MV-4-11 (cell line): ENCODE measurements around the gene TRABD.

Experiments
- DNase-seq: peaks from one replicate; lab custom pipeline; 2025; lab: John Stamatoyannopoulos, UW

Gene TRABD

GRCh38 chr22:50173983-50174355 is 11.7 kb upstream of the TRABD start:
- no peak for DNase-seq

- no peak for DNase-seq
These were observed 11.1 kb upstream of the TRABD start for GRCh38 chr22:50174382-50175190.

- DNase-seq: no peak
These were observed 10.6 kb upstream of the TRABD start for GRCh38 chr22:50175191-50175461.

DNA sequence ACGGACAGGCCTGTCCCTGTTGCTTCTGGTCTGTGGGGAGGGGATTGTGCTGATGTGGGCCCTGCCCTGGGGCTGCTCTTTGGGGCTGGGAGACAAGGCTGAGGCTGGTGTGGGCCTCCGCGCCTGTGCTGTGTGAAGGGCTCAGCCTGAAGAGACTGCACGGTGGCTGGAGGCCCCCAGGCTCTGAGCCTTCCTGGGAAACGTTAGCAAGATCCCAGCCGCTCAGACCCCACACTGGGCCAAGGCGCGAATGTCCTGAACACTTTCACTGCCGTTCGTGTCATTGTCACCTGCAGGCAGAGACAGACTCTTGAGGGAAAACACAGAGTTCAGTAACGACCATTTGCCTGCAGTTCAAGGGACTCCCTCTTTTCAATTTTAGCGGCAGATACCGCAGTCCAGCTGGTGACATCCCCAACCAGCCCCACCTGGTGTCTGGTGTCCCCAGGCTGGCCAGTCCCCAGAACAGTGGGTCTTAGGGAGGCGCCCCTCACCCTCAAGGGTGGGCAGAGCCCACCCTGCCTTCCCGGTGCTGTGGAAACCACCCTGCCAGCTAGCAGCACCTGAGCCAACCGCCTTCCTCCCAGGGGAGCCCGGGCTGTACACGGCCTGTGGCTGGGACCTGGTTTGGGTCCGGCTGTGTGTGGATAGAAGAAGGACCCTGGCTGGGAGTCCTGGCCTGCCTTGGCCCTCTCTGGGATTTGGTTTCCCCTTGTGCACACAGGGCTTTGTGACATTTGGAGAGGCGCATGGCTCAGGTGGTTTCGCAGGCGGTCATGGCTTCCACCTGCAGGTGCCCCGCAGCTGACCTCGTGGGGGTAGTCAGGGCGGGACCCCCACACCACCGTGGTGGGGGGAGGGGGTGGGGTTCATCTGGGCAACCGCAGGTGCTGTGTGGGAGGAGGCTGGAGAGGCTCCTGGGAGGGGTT is 9.5 kb upstream of the TRABD start:
- DNase-seq: no peak

- no peak for DNase-seq
These were observed 8.7 kb upstream of the TRABD start for GRCh38 chr22:50176850-50177536.

DNA sequence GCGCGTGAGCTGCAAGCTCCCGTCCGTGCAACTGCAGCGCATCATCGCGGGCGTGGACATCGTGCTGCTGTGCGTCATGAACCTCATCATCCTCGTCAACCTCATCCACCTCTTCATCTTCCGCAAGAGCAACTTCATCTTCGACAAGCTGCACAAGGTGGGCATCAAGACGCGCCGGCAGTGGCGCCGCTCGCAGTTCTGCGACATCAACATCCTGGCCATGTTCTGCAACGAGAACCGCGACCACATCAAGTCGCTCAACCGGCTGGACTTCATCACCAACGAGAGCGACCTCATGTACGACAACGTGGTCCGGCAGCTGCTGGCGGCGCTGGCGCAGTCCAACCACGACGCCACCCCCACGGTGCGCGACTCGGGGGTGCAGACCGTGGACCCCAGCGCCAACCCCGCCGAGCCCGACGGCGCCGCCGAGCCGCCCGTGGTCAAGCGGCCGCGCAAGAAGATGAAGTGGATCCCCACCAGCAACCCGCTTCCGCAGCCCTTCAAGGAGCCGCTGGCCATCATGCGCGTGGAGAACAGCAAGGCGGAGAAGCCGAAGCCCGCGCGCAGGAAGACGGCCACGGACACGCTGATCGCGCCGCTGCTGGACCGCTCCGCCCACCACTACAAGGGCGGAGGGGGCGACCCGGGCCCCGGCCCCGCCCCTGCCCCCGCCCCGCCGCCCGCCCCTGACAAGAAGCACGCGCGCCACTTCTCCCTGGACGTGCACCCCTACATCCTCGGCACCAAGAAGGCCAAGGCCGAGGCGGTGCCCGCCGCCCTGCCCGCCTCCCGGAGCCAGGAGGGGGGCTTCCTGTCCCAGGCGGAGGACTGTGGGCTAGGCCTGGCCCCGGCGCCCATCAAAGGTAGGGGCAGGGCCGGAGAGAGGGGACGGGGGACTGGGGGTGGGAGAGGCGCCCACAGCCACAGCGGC is 7.9 kb upstream of the TRABD start:
- DNase-seq: no peak

GRCh38 chr22:50178471-50178864 is 7.2 kb upstream of the TRABD start:
- no peak for DNase-seq

DNA sequence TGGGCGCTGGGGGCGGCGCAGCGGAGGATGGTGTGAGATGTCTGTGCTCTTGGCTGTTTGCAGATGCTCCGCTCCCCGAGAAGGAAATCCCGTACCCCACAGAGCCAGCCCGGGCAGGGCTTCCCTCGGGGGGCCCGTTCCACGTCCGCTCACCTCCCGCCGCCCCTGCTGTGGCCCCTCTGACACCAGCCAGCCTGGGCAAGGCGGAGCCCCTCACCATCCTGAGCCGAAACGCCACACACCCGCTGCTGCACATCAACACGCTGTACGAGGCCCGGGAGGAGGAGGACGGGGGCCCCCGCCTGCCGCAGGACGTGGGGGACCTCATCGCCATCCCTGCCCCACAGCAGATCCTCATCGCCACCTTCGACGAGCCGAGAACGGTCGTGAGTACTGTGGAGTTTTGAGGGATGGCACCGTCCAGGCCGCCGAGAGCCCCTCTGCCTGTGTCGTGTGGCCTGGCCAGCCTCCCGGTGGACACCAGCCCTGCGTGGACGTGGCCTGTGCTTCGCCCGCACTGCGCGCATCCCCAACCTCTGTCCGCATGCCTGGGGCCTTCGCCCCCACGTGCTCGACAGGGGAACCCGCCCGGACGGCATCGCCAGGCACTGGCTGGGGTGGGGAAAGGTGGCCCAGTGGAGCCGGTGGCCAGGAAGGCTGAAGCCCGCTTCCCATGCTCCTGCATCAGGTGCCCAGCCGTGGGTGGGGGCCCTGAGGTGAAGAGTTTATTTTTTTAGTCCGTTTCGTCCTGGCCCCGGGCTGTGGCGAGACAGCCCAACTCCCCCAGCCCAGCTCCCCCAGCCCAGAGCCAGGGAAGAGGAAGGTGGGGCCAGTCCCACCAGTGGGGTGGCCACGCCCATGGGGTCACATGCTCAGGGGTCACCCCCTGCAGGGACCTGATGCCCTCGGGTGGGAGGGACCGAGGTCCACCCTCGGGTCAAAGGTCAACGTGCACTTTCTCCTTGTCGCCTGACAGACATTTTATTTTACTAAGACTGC is 6.5 kb upstream of the TRABD start:
- DNase-seq: no peak

- no peak for DNase-seq
These were observed 5.6 kb upstream of the TRABD start for GRCh38 chr22:50179937-50180726.

GRCh38 chr22:50180727-50181521 is 4.8 kb upstream of the TRABD start:
- no peak for DNase-seq

- DNase-seq: no peak
These were observed 3.3 kb upstream of the TRABD start for GRCh38 chr22:50182176-50183081.

- no peak for DNase-seq
These were observed 2.4 kb upstream of the TRABD start for GRCh38 chr22:50183141-50183971.

DNA sequence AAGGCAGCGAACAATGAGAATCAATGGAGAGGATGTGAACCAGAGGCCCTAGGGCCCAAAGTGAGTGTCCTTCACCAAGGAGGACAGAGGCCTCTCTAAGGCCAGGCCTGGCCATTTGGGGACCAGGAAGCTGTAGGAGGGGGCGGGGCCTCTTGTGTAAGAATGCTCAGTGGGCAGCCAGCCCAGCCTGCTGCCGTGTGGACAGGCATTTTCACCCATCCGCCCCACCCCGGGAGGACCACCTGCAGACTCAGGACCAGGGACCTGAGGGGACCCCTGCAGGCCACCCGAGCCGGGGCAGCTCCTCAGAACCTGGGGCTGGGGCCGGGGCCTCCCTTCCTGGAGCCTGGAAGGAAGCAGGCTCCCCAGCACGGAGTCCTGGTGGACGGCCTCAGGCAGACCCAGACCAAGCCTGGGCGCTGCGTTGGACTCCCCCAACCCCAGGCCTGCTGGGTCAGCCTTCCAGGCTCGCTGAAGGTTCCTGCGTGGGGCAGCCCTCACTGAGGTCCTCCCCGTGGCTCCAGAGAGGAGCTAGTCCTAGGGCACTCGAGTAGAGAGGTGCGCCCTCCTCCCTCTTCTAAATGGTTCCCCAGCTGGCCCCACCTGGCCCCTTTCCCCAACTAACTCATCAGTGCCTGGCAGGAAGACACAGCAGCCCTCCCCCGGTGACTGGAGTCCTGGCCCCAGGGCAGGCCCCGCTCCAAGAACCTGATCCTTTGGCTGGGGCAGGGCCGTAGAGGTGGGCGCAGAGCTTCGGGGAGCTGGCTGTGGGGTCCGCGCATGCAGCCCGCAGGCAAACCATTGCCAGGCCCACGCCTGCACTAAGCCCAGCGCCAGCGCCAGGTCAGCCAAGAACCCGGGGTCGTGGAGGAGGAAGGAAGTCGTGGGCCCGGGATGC is 1.5 kb upstream of the TRABD start:
- DNase-seq: no peak

DNA sequence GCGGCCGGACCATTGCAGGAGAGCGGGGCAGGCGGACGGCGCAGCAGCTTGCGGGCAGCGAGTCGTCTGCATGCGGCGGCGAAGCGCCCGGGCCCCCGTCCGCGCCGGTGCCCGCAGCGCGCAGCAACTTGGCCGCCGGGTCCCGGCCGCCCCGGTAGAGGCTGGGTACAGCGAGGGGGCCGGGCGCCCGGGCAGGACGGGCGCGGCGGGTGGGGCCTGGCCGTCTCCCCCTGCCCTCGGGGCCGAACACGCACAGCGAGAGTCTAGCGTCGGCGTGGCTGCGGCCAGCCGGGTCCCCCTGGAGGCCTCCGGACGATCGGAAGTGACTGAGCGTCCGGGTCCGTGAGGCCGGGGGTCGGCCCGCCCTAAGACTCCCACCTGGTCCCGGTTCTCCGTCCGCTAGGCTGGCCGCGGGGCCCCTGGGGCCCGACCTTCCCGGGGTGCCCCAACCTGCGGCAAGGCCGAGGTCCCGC is 775 bp upstream of the TRABD start:
- DNase-seq: no peak

GRCh38 chr22:50186181-50186714 is 535 bp downstream of the TRABD start:
- no peak for DNase-seq
